H9 (cell line): ENCODE data around the gene CDH4. TPM values are rescaled to one million over a fixed set of nuclear protein-coding genes. Genes with fewer than 3 reads are reported as not detected.

Source experiments
- DNase-seq: peaks from one replicate; pipeline ENCODE4 v3.0.0-alpha.2; 2017
- H2AFZ ChIP-seq: one replicate; pipeline ENCODE4 v1.6.1; 2013; ENCODE audit warnings: mild to moderate bottlenecking, low read length, control low read depth, moderate library complexity
- H2AK5ac ChIP-seq: 2 replicates; pipeline ENCODE4 v1.6.1; 2013; ENCODE audit warnings: low read length, control low read depth, mixed read lengths; ENCODE audit not compliant: insufficient read length
- H2BK120ac ChIP-seq: one replicate; pipeline ENCODE4 v1.6.1; 2013; ENCODE audit warnings: low read depth, mild to moderate bottlenecking, low read length, control low read depth, inconsistent platforms; ENCODE audit not compliant: poor library complexity, severe bottlenecking
- H2BK12ac ChIP-seq: 2 replicates; pipeline ENCODE4 v1.6.1; 2013; ENCODE audit warnings: low read length, control low read depth, mixed read lengths, low read depth; ENCODE audit not compliant: insufficient read length
- H2BK15ac ChIP-seq: 2 replicates; pipeline ENCODE4 v1.6.1; 2013; ENCODE audit warnings: low read depth, low read length, control low read depth
- H2BK20ac ChIP-seq: one replicate; pipeline ENCODE4 v1.6.1; 2013; ENCODE audit warnings: low read depth, mild to moderate bottlenecking, low read length, control low read depth, inconsistent platforms; ENCODE audit not compliant: poor library complexity, severe bottlenecking
- H2BK5ac ChIP-seq: 2 replicates; pipeline ENCODE4 v1.6.1; 2013; ENCODE audit warnings: low read length, control low read depth, mixed read lengths; ENCODE audit not compliant: insufficient read length
- H3K14ac ChIP-seq: 2 replicates; pipeline ENCODE4 v1.6.1; 2013; ENCODE audit warnings: low read length, control low read depth; ENCODE audit not compliant: insufficient read depth
- H3K18ac ChIP-seq: 2 replicates; pipeline ENCODE4 v1.6.1; 2013; ENCODE audit warnings: low read depth, mild to moderate bottlenecking, mixed read lengths, low read length, control low read depth; ENCODE audit not compliant: insufficient read length
- H3K23ac ChIP-seq: 2 replicates; pipeline ENCODE4 v1.6.1; 2013; ENCODE audit warnings: low read length, control low read depth, mixed read lengths, low read depth; ENCODE audit not compliant: insufficient read length
- H3K23me2 ChIP-seq: 2 replicates; pipeline ENCODE4 v1.6.1; 2013; ENCODE audit warnings: low read depth, mild to moderate bottlenecking, mixed read lengths, low read length, control low read depth; ENCODE audit not compliant: insufficient read length, poor library complexity, severe bottlenecking
- H3K27ac ChIP-seq: 2 replicates; pipeline ENCODE4 v1.5.1; 2013; ENCODE audit warnings: low read length, control low read depth, mixed read lengths, low read depth; ENCODE audit not compliant: insufficient read length
- H3K27me3 ChIP-seq: 2 replicates; pipeline ENCODE4 v1.6.1; 2013; ENCODE audit warnings: low read length, control low read depth, inconsistent platforms; ENCODE audit not compliant: insufficient read depth
- H3K4ac ChIP-seq: 2 replicates; pipeline ENCODE4 v1.6.1; 2013; ENCODE audit warnings: low read depth, mild to moderate bottlenecking, control low read depth, inconsistent platforms, low read length, moderate library complexity
- H3K4me1 ChIP-seq: 2 replicates; pipeline ENCODE4 v1.6.1; 2013; ENCODE audit warnings: low read length, control low read depth, inconsistent platforms; ENCODE audit not compliant: insufficient read depth
- H3K4me2 ChIP-seq: 2 replicates; pipeline ENCODE4 v1.6.1; 2013; ENCODE audit warnings: low read length, control low read depth, mixed read lengths; ENCODE audit not compliant: insufficient read length, insufficient read depth
- H3K56ac ChIP-seq: 2 replicates; pipeline ENCODE4 v1.6.1; 2013; ENCODE audit warnings: low read depth, mild to moderate bottlenecking, mixed read lengths, low read length, control low read depth; ENCODE audit not compliant: insufficient read length
- H3K79me1 ChIP-seq: 2 replicates; pipeline ENCODE4 v1.6.1; 2013; ENCODE audit warnings: low read depth, mild to moderate bottlenecking, moderate library complexity, low read length, control low read depth, inconsistent platforms; ENCODE audit not compliant: insufficient read depth, poor library complexity, severe bottlenecking
- H3K79me2 ChIP-seq: 2 replicates; pipeline ENCODE4 v1.6.1; 2013; ENCODE audit warnings: low read length, control low read depth, inconsistent platforms; ENCODE audit not compliant: insufficient read depth
- H3K9ac ChIP-seq: 2 replicates; pipeline ENCODE4 v1.6.1; 2013; ENCODE audit warnings: low read length, control low read depth, mixed read lengths; ENCODE audit not compliant: insufficient read length; ENCODE audit errors: extremely low read depth
- H3K9me3 ChIP-seq: one replicate; pipeline ENCODE4 v1.6.1; 2013; ENCODE audit warnings: low read depth, low read length, inconsistent platforms; ENCODE audit not compliant: control insufficient read depth
- H3T11ph ChIP-seq: one replicate; pipeline ENCODE4 v1.6.1; 2013; ENCODE audit warnings: mild to moderate bottlenecking, low read length, control low read depth, inconsistent platforms
- H4K20me1 ChIP-seq: one replicate; pipeline ENCODE4 v1.6.1; 2013; ENCODE audit not compliant: control insufficient read depth, insufficient read length, insufficient read depth
- H4K5ac ChIP-seq: 2 replicates; pipeline ENCODE4 v1.6.1; 2013; ENCODE audit warnings: low read depth, mild to moderate bottlenecking, mixed read lengths, low read length, control low read depth; ENCODE audit not compliant: insufficient read length
- H4K8ac ChIP-seq: replicated peaks from 2 replicates; pipeline ENCODE4 v1.6.1; 2013; ENCODE audit warnings: low read length, control low read depth, mixed read lengths, low read depth; ENCODE audit not compliant: insufficient read length
- H4K91ac ChIP-seq: 2 replicates; pipeline ENCODE4 v1.6.1; 2013; ENCODE audit warnings: low read depth, mild to moderate bottlenecking, moderate library complexity, mixed read lengths, low read length, control low read depth; ENCODE audit not compliant: insufficient read length
- H3K27ac Mint-ChIP-seq, 3 experiments: 2 replicates in 2 of 3; 3 replicates in 1 of 3; pipeline ENCODE4 v1.8.0; 2020 to 2021; ENCODE audit warnings: mixed read lengths in 3 of 3, mild to moderate bottlenecking in 1 of 3, moderate library complexity in 1 of 3
- H3K27me3 Mint-ChIP-seq: 2 replicates; pipeline ENCODE4 v1.8.0; 2021; ENCODE audit warnings: low read depth, mild to moderate bottlenecking, moderate library complexity, mixed read lengths
- H3K36me3 Mint-ChIP-seq, 3 experiments: 2 replicates in 2 of 3; 3 replicates in 1 of 3; pipeline ENCODE4 v1.8.0; 2020 to 2021; ENCODE audit warnings: low read depth in 3 of 3, mixed read lengths in 3 of 3; ENCODE audit not compliant: insufficient read depth in 1 of 3
- H3K4me1 Mint-ChIP-seq, 2 experiments: 2 replicates each; pipeline ENCODE4 v1.8.0; 2020; ENCODE audit warnings: mixed read lengths in 2 of 2
- H3K4me3 Mint-ChIP-seq, 2 experiments: 2 replicates in 1 of 2; 3 replicates in 1 of 2; pipeline ENCODE4 v1.8.0; 2020 to 2021; ENCODE audit warnings: mild to moderate bottlenecking in 2 of 2, mixed read lengths in 2 of 2, moderate library complexity in 1 of 2
- H3K9me3 Mint-ChIP-seq, 2 experiments: 2 replicates in 1 of 2; 3 replicates in 1 of 2; pipeline ENCODE4 v1.8.0; 2020; ENCODE audit warnings: mild to moderate bottlenecking in 2 of 2, mixed read lengths in 2 of 2, moderate library complexity in 1 of 2
- CTCF ChIP-seq: fragments of 200-600 bp; sonication (generic); conservative IDR thresholded peaks from 3 replicates; pipeline ENCODE4 v1.8.0; 2021; ENCODE audit warnings: antibody characterized with exemption, mild to moderate bottlenecking
- WGBS: extraction: QIAGEN DNeasy Blood & Tissue Kit; methylation state at CpG from one replicate; pipeline ENCODE4 v1.1.7; 2013; ENCODE audit warnings: missing lambda C conversion rate, low lambda C conversion rate, mixed read lengths; ENCODE audit not compliant: insufficient read length; ENCODE audit errors: extremely low coverage; 5-methylcytosine and 5-hydroxymethylcytosine counted together
- total RNA-seq: library from RNA; stranded (reverse); gene quantifications from 2 replicates; pipeline ENCODE4 v1.2.1, GENCODE V29; 2021

Gene CDH4
- total RNA-seq, 1 experiment from 2014 or later, result 3.0 TPM

- peaks cover 3 to 6% of the 10 kb centered on the region in 2 experiments; a peak in 4 of 5 replicates for H3K9me3 Mint-ChIP-seq
- Histone ChIP-seq H3K23ac (no peak overlapping the region), H2AK5ac (no peak overlapping the region), H3T11ph (no peak overlapping the region), H3K79me2 (no peaks in the 10 kb centered on the region), H4K91ac (no peak overlapping the region), H3K14ac (no peak overlapping the region), H3K56ac (no peak overlapping the region), H3K4ac (no peak overlapping the region), H2BK5ac (no peak overlapping the region), H3K4me1 (no peaks in the 10 kb centered on the region), H4K5ac (no peak overlapping the region), H3K23me2 (no peaks in the 10 kb centered on the region), H3K9ac (no peak overlapping the region), H2AFZ (no peak overlapping the region), H2BK120ac (no peak overlapping the region), H4K20me1 (no peaks in the 10 kb centered on the region), H3K4me2 (no peak overlapping the region), H2BK20ac (no peak overlapping the region), H3K9me3 (no peaks in the 10 kb centered on the region), H2BK15ac (no peak overlapping the region), H3K79me1 (no peaks in the 10 kb centered on the region), H2BK12ac (no peak overlapping the region), H4K8ac (no peak overlapping the region), H3K18ac (no peak overlapping the region), H3K27ac (no peak overlapping the region), H3K27me3 (peaks cover 2% of the 10 kb centered on the region; the same call in 1 of the 2 replicates)
- no peak overlapping the region for H3K27ac Mint-ChIP-seq
- H3K36me3 Mint-ChIP-seq, result peaks cover 0 to 2% (median 0%) of the 10 kb centered on the region in 3 experiments; a peak in 3 of 7 replicates
- no peak overlapping the region for H3K4me3 Mint-ChIP-seq
- no CpG with 5 or more reads among the region's 9 CpGs for WGBS
- no peaks in the 10 kb centered on the region for H3K4me1 Mint-ChIP-seq
- no peak for TF ChIP-seq CTCF
- no peak for DNase-seq
- H3K27me3 Mint-ChIP-seq, result peaks cover 70% of the 10 kb centered on the region
These were observed 416.1 kb downstream of the CDH4 start for GRCh38 chr20:61668065-61668650.
